ENCODE results near the gene RIPOR1.
A peak's percentile ranks its signal among the peaks of the same experiment; 100 is the strongest.

The RIPOR1 gene

DNA sequence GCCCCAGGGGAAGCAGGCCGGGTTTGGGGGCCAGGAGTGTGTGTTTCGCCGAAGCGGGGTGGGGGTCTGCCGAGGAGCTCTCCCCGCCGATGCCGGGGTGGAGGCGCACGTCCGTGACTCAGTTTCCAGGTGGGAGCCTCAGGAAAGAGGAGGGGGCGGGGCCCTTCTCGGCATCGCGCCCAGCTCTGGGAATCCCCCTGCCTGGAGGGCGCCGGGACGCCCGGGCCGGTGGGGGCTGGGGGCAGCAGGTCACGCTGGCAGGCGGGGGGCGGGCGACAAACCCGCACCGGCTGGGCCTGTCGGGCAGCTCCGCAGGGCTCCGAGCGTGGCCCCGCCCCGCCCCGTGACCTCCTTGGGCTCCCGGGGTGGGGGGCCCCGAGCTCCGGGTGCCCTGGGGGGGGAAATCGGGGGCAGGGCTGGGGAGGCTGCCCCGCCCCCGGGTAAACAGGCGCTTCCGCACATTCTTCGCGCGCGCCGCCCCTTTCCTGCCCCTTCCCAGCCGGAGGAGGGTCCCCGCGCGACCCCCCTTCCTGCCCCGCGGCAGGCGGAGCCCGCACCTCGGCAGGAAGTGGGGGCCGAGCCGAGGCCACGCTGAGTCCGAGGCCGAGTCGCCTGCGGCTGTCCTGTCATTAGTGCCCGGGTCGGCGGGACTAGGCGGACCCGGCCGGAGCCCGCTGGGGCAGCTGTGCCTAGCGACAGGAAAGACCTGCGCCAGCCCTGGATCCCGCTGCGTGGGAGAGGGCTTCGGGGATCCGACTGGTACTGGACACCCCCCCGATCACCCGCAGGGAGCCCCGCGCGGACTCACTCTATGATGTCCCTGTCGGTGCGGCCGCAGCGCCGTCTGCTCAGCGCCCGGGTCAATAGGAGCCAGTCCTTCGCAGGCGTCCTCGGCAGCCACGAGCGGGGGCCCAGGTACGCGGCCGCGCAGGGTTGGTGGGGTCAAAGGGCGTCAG lies 9.3 kb downstream of the RIPOR1 start:
- Histone ChIP-seq H3K27ac (peak overlapping the region; percentile 90), H3K9ac (peak overlapping the region; percentile 91), H3K27me3 (no peaks in the 10 kb centered on the region), H4K20me1 (peaks cover 95% of the 10 kb centered on the region), H3K4me2 (peak overlapping the region; percentile 98), H3K36me3 (peaks cover 49% of the 10 kb centered on the region), H3K9me3 (no peaks in the 10 kb centered on the region), H3K4me3 (peak overlapping the region; percentile 88), H3K4me1 (peaks cover 91% of the 10 kb centered on the region)
- no peak for TF ChIP-seq Cebpa-rat (IDR thresholded peaks at IDR 0.05)

DNA sequence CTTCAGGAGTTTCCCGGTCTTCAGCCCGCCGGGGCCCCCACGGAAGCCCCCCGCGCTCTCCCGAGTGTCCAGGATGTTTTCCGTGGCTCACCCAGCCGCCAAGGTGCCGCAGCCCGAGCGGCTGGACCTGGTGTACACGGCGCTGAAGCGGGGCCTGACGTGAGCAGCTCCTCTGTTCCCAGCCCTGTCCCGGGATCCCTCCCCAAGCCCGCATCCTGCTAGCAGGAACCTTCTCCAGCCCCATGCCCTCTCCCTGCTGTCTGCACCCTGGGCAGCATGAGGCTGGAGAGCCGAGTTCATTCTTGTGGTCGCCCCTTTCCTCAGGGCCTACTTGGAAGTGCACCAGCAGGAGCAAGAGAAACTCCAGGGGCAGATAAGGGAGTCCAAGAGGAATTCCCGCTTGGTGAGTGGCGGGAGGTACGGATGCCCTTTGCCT lies 10.1 kb downstream of the RIPOR1 start:
- peak overlapping the region; percentile 91 for H3K9ac ChIP-seq
- H3K4me2 ChIP-seq: peak overlapping the region; percentile 98

DNA sequence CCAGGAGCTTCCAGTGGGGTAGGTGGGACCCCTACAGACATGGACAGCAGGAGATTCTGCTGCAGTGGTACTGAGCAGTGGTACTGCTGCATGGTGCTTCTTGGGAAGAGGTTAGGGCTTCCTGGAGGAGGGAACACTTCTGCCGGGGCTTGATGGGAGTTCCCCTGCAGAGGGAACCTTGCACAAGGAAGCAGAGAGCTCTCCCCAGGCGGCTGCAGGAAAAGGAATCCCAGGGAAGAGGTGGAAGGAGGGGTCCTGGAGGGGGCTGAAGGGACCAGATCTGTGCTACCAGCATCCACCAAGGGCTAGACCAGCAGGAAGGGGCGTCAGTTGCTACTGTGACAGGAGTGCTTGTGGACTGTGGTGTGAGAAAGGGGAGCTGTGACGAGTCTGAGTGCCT lies 10.6 kb downstream of the RIPOR1 start:
- TF ChIP-seq Cebpa-rat (IDR thresholded peaks at IDR 0.05): no peak
- Histone ChIP-seq H3K4me3 (peak overlapping the region; percentile 88), H3K4me1 (peaks cover 91% of the 10 kb centered on the region), H3K9ac (peak overlapping the region; percentile 91), H3K4me2 (peak overlapping the region; percentile 98), H3K27ac (peak overlapping the region; percentile 90; the same call in 1 of the 2 replicates), H3K27me3 (no peaks in the 10 kb centered on the region), H3K36me3 (peaks cover 62% of the 10 kb centered on the region), H4K20me1 (peaks cover 81% of the 10 kb centered on the region), H3K9me3 (no peaks in the 10 kb centered on the region)

More for the DNA sequence above, 10.1 kb downstream of the RIPOR1 start:
- Histone ChIP-seq H3K4me1 (peaks cover 91% of the 10 kb centered on the region), H4K20me1 (peaks cover 87% of the 10 kb centered on the region), H3K9me3 (no peaks in the 10 kb centered on the region), H3K36me3 (peaks cover 56% of the 10 kb centered on the region), H3K4me3 (peak overlapping the region; percentile 88), H3K27ac (peak overlapping the region; percentile 90), H3K27me3 (no peaks in the 10 kb centered on the region)
- TF ChIP-seq Cebpa-rat (IDR thresholded peaks at IDR 0.05): no peak

DNA sequence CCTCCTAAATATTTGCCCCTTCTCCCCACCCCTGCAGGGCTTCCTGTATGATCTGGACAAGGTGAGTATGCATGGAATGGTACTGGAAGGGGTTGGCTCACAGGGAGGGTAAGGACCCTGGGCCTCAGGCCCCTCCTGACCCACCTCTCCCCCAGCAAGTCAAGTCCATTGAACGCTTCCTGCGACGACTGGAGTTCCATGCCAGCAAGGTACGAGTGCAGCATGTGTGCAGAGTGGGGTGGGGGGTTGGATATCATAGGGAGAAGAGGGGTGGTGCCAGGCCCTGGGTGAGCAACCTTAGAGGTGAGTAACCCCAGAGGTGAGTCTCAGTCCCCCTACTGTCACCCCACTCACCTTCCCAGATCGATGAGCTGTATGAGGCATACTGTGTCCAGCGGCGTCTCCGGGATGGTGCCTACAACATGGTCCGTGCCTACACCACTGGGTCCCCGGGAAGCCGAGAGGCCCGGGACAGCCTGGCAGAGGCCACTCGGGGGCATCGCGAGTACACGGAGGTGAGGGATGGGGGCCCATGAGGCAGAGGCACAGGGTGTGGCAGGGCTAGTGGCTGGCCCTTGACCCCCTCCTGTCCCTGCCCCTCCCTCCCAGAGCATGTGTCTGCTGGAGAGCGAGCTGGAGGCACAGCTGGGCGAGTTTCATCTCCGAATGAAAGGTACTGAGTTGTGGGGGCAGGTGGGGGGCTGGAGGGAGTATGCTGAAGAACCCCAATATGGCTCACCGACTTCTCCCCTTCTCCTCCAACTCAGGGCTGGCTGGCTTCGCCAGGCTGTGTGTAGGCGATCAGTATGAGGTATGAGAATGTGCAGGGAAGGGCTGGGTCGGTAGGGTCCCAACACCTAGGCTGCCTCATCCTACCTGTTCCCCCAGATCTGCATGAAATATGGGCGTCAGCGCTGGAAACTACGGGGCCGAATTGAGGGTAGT lies 11.3 kb downstream of the RIPOR1 start:
- no peak overlapping the region for H3K9ac ChIP-seq
- H3K9me3 ChIP-seq: no peaks in the 10 kb centered on the region
- H3K4me1 ChIP-seq: peaks cover 91% of the 10 kb centered on the region
- peak overlapping the region; percentile 98 for H3K4me2 ChIP-seq
- peaks cover 74% of the 10 kb centered on the region for H4K20me1 ChIP-seq
- 0 out of 2 replicates have a peak overlapping the region, but pooled peaks have one; percentile 88 for H3K4me3 ChIP-seq
- no peaks in the 10 kb centered on the region for H3K27me3 ChIP-seq
- 0 out of 2 replicates have a peak overlapping the region, but pooled peaks have one; percentile 90 for H3K27ac ChIP-seq
- TF ChIP-seq Cebpa-rat (IDR thresholded peaks at IDR 0.05): no peak
- peaks cover 68% of the 10 kb centered on the region for H3K36me3 ChIP-seq

DNA sequence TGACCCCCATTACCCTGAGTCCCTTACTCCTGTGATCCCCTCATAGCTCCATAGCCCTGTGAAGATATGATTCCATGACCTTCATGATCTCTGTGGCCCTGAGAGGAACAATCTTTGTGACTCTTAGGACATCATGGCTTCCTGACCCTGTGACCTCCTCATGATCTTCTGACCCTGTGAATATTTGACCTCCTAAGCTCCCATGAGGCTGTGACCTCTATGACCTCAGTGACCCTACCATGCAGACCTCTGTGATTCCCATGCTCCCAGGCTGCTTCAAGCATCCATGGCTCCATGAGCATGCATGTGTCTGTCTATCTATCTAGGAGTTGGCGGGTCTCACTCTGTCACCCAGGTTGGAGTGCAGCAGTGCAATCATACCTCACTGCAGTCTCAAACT lies 12.1 kb downstream of the RIPOR1 start:
- Histone ChIP-seq H4K20me1 (peaks cover 66% of the 10 kb centered on the region), H3K36me3 (peaks cover 65% of the 10 kb centered on the region), H3K4me2 (peak overlapping the region; percentile 57), H3K27me3 (no peaks in the 10 kb centered on the region), H3K9ac (no peak overlapping the region), H3K4me1 (peaks cover 91% of the 10 kb centered on the region), H3K4me3 (no peak overlapping the region), H3K27ac (no peak overlapping the region), H3K9me3 (no peaks in the 10 kb centered on the region)
- no peak for TF ChIP-seq Cebpa-rat (IDR thresholded peaks at IDR 0.05)

DNA sequence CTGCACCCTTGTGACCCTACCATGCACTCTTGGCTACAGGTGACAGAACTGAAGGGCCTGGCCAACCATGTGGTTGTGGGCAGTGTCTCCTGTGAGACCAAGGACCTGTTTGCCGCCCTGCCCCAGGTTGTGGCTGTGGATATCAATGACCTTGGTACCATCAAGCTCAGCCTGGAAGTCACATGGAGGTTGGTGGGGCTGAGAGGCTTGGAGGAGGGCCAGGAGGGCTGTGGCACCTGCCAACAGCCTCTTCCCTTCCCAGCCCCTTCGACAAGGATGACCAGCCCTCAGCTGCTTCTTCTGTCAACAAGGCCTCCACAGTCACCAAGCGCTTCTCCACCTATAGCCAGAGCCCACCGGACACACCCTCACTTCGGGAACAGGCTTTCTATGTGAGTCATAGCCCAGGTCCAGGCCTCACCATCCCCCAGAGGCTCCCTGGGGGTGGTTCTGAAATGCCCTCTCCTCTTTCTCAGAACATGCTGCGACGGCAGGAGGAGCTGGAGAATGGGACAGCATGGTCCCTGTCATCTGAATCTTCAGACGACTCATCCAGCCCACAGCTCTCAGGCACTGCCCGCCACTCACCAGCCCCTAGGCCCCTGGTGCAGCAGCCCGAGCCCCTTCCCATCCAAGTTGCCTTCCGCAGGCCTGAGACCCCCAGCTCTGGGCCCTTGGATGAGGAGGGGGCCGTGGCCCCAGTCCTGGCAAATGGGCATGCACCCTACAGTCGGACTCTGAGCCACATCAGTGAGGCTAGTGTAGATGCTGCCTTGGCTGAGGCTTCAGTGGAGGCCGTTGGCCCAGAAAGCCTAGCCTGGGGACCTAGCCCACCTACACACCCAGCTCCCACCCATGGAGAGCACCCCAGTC lies 13.0 kb downstream of the RIPOR1 start:
- Histone ChIP-seq H3K4me3 (no peak overlapping the region), H3K27ac (peak overlapping the region; percentile 55), H3K4me2 (peak overlapping the region; percentile 57), H3K9me3 (no peaks in the 10 kb centered on the region), H4K20me1 (peaks cover 57% of the 10 kb centered on the region), H3K27me3 (no peaks in the 10 kb centered on the region), H3K4me1 (peaks cover 91% of the 10 kb centered on the region), H3K9ac (peak overlapping the region; percentile 22; the same call in 1 of the 2 replicates), H3K36me3 (peaks cover 61% of the 10 kb centered on the region)
- TF ChIP-seq Cebpa-rat (IDR thresholded peaks at IDR 0.05): no peak

DNA sequence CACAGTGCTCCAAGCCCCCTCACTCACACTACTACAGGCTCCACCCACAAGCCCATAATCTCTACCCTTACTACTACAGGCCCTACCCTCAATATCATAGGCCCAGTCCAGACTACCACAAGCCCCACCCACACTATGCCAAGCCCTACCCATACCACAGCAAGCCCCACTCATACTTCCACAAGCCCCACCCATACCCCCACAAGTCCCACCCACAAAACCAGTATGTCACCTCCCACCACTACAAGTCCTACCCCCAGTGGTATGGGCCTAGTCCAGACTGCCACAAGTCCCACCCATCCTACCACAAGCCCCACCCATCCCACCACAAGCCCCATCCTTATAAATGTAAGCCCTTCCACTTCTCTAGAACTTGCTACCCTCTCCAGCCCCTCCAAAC lies 13.8 kb downstream of the RIPOR1 start:
- 0 out of 2 replicates have a peak overlapping the region, but pooled peaks have one; percentile 45 for H3K9ac ChIP-seq
- H3K9me3 ChIP-seq: no peaks in the 10 kb centered on the region
- H3K36me3 ChIP-seq: peaks cover 61% of the 10 kb centered on the region
- H3K4me3 ChIP-seq: no peak overlapping the region
- peak overlapping the region; percentile 55; the same call in 1 of the 2 replicates for H3K27ac ChIP-seq
- peaks cover 91% of the 10 kb centered on the region for H3K4me1 ChIP-seq
- H3K4me2 ChIP-seq: peak overlapping the region; percentile 96
- no peaks in the 10 kb centered on the region for H3K27me3 ChIP-seq
- H4K20me1 ChIP-seq: peaks cover 49% of the 10 kb centered on the region
- TF ChIP-seq Cebpa-rat (IDR thresholded peaks at IDR 0.05): no peak

DNA sequence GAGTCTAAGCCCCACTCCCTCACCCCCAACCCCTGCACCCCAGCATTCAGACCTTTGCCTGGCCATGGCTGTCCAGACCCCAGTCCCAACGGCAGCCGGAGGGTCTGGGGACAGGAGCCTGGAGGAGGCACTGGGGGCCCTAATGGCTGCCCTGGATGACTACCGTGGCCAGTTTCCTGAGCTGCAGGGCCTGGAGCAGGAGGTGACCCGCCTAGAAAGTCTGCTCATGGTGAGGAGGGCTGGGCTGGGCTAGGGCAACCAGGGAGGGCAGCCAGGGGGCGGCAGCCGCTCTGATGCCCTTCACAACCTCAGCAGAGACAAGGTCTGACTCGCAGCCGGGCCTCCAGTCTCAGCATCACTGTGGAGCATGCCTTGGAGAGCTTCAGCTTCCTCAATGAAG lies 14.4 kb downstream of the RIPOR1 start:
- TF ChIP-seq Cebpa-rat (IDR thresholded peaks at IDR 0.05): no peak
- Histone ChIP-seq H3K36me3 (peaks cover 61% of the 10 kb centered on the region), H3K4me3 (no peak overlapping the region), H3K4me1 (peaks cover 96% of the 10 kb centered on the region), H4K20me1 (peaks cover 43% of the 10 kb centered on the region), H3K9ac (peak overlapping the region; percentile 45; the same call in 1 of the 2 replicates), H3K27ac (peak overlapping the region; percentile 100), H3K4me2 (peak overlapping the region; percentile 96), H3K27me3 (no peaks in the 10 kb centered on the region), H3K9me3 (no peaks in the 10 kb centered on the region)

Measured in BLaER1 (cell line).